HG03064 (cell line): ENCODE results near the gene DDIAS.
"Not testable (repeated sequence)": the region's sequence is repeated elsewhere in the genome, so short reads cannot be mapped to it uniquely, and the experiment has no call there.

Experiments
- ATAC-seq: cut with Tn5 transposase; IDR thresholded peaks from one replicate; pipeline ENCODE4 v1.9.1; 2021; ENCODE audit warnings: low read depth; ENCODE audit not compliant: unreplicated experiment

The DDIAS gene

GRCh38 chr11:82960779-82961143, 59.2 kb downstream of the DDIAS start:
- ATAC-seq: no peak

GRCh38 chr11:82962021-82962420, 60.5 kb downstream of the DDIAS start:
- ATAC-seq: not testable (repeated sequence)

GRCh38 chr11:82967381-82967780, 65.8 kb downstream of the DDIAS start:
- ATAC-seq: no peak

- peak; percentile 93 for ATAC-seq
These were observed 68.3 kb downstream of the DDIAS start for GRCh38 chr11:82969811-82970210.

DNA sequence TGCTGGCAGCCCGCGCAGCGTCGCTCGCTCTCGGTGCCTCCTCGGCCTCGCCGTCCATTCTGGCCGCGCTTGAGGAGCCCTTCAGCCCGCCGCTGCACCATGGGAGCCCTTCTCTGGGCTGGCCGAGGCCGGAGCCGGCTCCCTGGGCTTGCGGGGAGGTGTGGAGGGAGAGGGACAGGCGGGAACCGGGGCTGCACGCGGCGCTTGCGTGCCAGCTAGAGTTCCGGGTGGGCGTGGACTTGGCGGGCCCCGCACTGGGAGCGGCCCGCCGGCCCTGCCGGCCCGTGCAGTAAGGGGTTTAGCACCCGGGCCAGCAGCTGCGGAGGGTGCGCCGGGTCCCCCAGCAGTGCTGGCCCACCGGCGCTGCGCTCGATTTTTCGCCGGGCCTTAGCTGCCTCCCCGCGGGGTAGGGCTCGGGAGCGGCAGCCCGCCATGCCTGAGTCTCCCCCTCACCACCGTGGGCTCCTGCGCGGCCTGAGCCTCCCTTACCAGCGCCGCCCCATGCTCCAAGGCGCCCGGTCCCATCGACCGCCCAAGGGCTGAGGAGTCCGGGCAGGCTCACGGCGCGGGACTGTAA, 69.1 kb downstream of the DDIAS start:
- not testable (repeated sequence) for ATAC-seq

DNA sequence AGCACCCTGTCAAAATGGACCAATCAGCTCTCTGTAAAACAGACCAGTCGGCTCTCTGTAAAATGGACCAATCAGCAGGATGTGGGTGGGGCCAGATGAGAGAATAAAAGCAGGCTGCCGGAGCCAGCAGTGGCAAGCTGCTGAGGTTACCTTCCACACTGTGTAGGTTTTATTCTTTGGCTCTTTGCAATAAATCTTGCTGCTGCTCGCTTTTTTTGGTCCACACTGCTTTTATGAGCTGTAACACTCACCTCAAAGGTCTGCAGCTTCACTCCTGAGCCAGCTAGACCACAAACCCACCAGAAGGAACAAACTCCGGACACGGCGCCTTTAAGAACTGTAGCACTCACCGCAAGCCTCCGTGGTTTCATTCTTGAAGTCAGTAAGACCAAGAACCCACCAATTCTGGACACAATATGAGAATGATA, 70.0 kb downstream of the DDIAS start:
- ATAC-seq: not testable (repeated sequence)

- no peak for ATAC-seq
These were observed 70.6 kb downstream of the DDIAS start for GRCh38 chr11:82972103-82972502.

- ATAC-seq: no peak
These were observed 72.6 kb downstream of the DDIAS start for GRCh38 chr11:82974135-82974534.

GRCh38 chr11:82974851-82975250, 73.3 kb downstream of the DDIAS start:
- ATAC-seq: no peak

GRCh38 chr11:82975882-82976281, 74.3 kb downstream of the DDIAS start:
- no peak for ATAC-seq

DNA sequence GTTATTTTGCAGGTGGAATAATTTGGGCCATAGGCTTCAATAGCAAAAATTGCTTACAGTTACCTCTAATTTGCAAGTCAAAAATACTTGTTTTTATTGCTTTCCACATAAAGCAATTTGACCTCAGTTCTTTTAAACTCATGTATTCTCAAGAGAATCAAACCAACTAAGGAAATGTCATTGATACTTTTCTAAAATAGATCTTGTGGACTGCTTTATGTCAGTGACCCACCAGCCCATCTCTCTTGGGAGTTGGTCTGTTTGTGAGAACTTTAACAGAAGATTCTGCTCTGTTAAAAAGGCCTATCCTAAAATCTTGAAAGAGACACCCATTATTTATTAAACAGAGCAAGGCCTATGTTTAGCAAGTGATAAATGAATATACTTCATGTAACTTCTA, 75.2 kb downstream of the DDIAS start:
- no peak for ATAC-seq

GRCh38 chr11:82978422-82979099, 77.0 kb downstream of the DDIAS start:
- no peak for ATAC-seq

GRCh38 chr11:82979824-82980223, 78.3 kb downstream of the DDIAS start:
- ATAC-seq: no peak

DNA sequence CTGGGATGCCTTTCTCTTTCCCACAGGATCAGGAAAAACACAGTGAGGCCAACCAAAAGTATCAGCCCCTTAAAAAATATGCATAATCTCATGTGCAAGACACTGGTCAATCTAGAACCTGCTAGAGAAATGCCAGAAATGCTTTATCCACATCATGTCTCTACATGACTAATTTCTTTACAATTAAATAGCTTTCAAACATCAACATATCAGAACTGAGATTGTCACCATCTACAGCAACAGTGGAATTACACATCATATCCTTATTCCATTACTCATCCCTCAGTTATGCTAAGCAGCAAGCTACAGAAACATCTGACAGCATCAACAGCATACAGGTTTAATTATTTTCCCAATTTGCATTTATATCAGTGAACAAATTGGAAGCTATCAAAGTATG, 78.8 kb downstream of the DDIAS start:
- ATAC-seq: no peak

DNA sequence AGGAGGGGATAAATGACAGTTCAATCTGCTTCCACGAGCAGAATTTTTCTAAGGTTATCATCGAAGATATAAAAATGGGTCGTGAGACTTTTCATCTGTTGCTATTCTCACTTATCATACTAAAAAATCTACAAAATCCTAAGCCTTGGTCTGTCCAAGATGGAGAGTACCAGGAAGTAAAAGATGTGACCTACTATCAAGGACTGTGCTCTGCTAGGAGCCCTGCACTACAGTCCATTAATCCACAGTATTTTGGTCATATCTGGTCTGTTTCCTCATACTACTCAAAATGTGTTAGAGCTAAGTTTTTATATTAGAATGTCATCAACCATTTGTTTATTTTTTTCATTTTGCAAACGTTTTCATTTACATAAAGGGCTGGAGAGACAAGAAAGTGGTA, 79.4 kb downstream of the DDIAS start:
- ATAC-seq: no peak

- no peak for ATAC-seq
These were observed 80.3 kb downstream of the DDIAS start for GRCh38 chr11:82981852-82982251.
